Measurements from ENCODE around the gene ABCB9. TPM values are rescaled to one million over a fixed set of nuclear protein-coding genes. Genes with fewer than 3 reads are reported as not detected.
A peak's percentile ranks its signal among the peaks of the same experiment; 100 is the strongest.
"Not testable (repeated sequence)": the region's sequence is repeated elsewhere in the genome, so short reads cannot be mapped to it uniquely, and the experiment has no call there.

ABCB9 gene
- polyA plus RNA-seq, 1 donor from 2014 or later, result 19.7 TPM

- H3K27me3 ChIP-seq (ENCODE audit: insufficient read depth, low read depth, low read length), result no peaks in the 10 kb centered on the region
- peak overlapping the region; percentile 90 for H3K27ac ChIP-seq (ENCODE audit: low read length)
- no peak overlapping the region for H2AFZ ChIP-seq (ENCODE audit: low read depth, low read length)
- peaks cover 64% of the 10 kb centered on the region for H3K79me2 ChIP-seq (replicated peaks; ENCODE audit: insufficient read depth, low read length)
- TF ChIP-seq RAD21 (conservative IDR thresholded peaks at IDR 0.05), result no peak
- no peaks in the 10 kb centered on the region for H3K36me3 ChIP-seq (ENCODE audit: insufficient read depth, low read length)
- H3K9me2 ChIP-seq (ENCODE audit: insufficient read depth, low read length), result no peaks in the 10 kb centered on the region
- H4K20me1 ChIP-seq (ENCODE audit: insufficient read depth), result peaks cover 3% of the 10 kb centered on the region
- peak overlapping the region; percentile 96 for H3K4me3 ChIP-seq (ENCODE audit: low read length)
- H3F3A ChIP-seq (ENCODE audit: insufficient read depth, low read length, poor library complexity, severe bottlenecking), result peaks cover 7% of the 10 kb centered on the region
- H3K9me3 ChIP-seq (ENCODE audit: low read length), result no peaks in the 10 kb centered on the region
- H3K9ac ChIP-seq (ENCODE audit: low read length), result peak overlapping the region; percentile 19
- peak overlapping the region; percentile 90 for H3K4me2 ChIP-seq (ENCODE audit: low read length)
Measured at GRCh38 chr12:122893208-122894153, 72.8 kb downstream of the ABCB9 start.

GRCh38 chr12:122892724-122893123, 73.5 kb downstream of the ABCB9 start:
- Histone ChIP-seq H3K79me2 (replicated peaks; ENCODE audit: insufficient read depth, low read length) (peaks cover 70% of the 10 kb centered on the region), H3K4me2 (ENCODE audit: low read length) (peak overlapping the region; percentile 85), H3K4me3 (ENCODE audit: low read length) (peak overlapping the region; percentile 96)
- not testable (repeated sequence) for H3K27me3 ChIP-seq (ENCODE audit: insufficient read depth, low read depth, low read length); H3F3A ChIP-seq (ENCODE audit: insufficient read depth, low read length, poor library complexity, severe bottlenecking); H3K27ac ChIP-seq (ENCODE audit: low read length); H3K36me3 ChIP-seq (ENCODE audit: insufficient read depth, low read length); H3K9me3 ChIP-seq (ENCODE audit: low read length); H3K9ac ChIP-seq (ENCODE audit: low read length); H3K9me2 ChIP-seq (ENCODE audit: insufficient read depth, low read length); H2AFZ ChIP-seq (ENCODE audit: low read depth, low read length); H4K20me1 ChIP-seq (ENCODE audit: insufficient read depth)

- Histone ChIP-seq H3K27me3 (ENCODE audit: insufficient read depth, low read depth, low read length) (no peaks in the 10 kb centered on the region), H3K36me3 (ENCODE audit: insufficient read depth, low read length) (no peaks in the 10 kb centered on the region), H4K20me1 (ENCODE audit: insufficient read depth) (peaks cover 3% of the 10 kb centered on the region), H3K9me2 (ENCODE audit: insufficient read depth, low read length) (no peaks in the 10 kb centered on the region), H3F3A (ENCODE audit: insufficient read depth, low read length, poor library complexity, severe bottlenecking) (peaks cover 7% of the 10 kb centered on the region), H3K4me3 (ENCODE audit: low read length) (peak overlapping the region; percentile 58), H3K9me3 (ENCODE audit: low read length) (no peaks in the 10 kb centered on the region), H3K79me2 (replicated peaks; ENCODE audit: insufficient read depth, low read length) (peaks cover 77% of the 10 kb centered on the region), H3K9ac (ENCODE audit: low read length) (peak overlapping the region; percentile 35), H2AFZ (ENCODE audit: low read depth, low read length) (no peak overlapping the region), H3K27ac (ENCODE audit: low read length) (peak overlapping the region; percentile 10), H3K4me2 (ENCODE audit: low read length) (peak overlapping the region; percentile 85)
- no peak for TF ChIP-seq REST (IDR thresholded peaks at IDR 0.05; ENCODE audit: borderline replicate concordance)
- TF ChIP-seq RAD21 (conservative IDR thresholded peaks at IDR 0.05), result no peak
- no peak for TF ChIP-seq MXI1 (conservative IDR thresholded peaks at IDR 0.05; ENCODE audit: poor library complexity, severe bottlenecking)
- TF ChIP-seq SMC3 (conservative IDR thresholded peaks at IDR 0.05; ENCODE audit: poor library complexity), result no peak
- TF ChIP-seq POLR2AphosphoS5 (IDR thresholded peaks at IDR 0.05), result no peak
- TF ChIP-seq EZH2 (IDR thresholded peaks at IDR 0.05; ENCODE audit: borderline replicate concordance, insufficient read depth, low read length, poor library complexity, severe bottlenecking), result no peak
- no peak for TF ChIP-seq CTCF (IDR thresholded peaks at IDR 0.05; ENCODE audit: poor library complexity, severe bottlenecking)
- TF ChIP-seq TAF1 (IDR thresholded peaks at IDR 0.05; ENCODE audit: low read depth), result no peak
- TF ChIP-seq EP300 (conservative IDR thresholded peaks at IDR 0.05; ENCODE audit: poor library complexity, severe bottlenecking), result no peak
Measured at GRCh38 chr12:122891661-122892525, 74.4 kb downstream of the ABCB9 start.
